GM21737 (cell line): ENCODE measurements around the gene DHCR24.
"Not testable (repeated sequence)": the region's sequence is repeated elsewhere in the genome, so short reads cannot be mapped to it uniquely, and the experiment has no call there.

Experiments used
- ATAC-seq: cut with Tn5 transposase; IDR thresholded peaks from one replicate; pipeline ENCODE4 v1.9.1; 2021; ENCODE audit warnings: mild to moderate bottlenecking, moderate library complexity; ENCODE audit not compliant: unreplicated experiment

Gene DHCR24

DNA sequence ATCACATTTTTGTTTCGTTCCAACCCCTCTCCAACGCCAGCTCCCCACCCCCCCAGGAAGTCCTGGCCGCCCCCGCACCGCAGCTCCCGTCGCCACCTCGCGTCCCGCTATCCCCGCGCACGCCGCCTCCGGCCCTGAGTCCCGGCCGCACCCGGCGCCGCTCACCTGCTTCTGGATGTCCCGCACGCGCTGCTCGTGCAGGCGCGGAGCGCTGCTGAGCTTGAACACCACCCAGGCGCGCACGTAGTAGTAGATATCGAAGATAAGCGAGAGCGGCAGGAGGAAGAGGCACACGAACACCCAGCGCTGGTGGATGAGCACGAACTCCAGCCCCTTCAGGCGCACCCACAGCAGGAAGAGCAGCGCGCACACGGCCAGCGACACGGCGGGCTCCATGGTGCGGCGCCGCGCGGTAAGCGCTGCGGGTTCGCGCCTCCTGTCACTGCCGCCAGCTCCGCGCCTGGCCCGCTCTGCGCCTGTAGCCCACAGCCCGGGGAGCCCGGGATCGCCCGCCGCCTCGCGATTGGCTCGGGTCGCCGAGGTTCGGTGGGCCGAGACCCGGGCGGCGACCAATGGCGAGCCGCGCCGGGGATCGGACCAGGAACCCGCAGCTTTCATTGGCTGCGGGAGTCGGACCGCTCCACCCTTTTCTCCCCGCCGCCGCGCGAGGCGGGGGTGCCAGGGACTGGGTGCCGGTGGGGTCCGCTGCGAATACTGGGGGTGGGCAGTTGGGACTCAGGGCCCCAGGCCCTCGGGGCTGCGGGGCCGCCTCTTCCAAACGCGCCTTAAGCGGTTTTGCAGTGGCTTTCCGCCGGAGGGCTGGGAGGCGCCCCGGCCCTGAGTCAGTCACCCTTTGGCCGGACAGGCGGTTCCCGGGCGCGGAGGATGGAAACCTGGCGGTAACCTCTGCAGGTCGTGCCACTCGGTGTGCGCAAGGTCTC is at the start of gene DHCR24:
TSS of gene DHCR24 (minus strand) at position 472 of the 941 bp plus-strand sequence. CDS start at position 396, 76 bp downstream.
- peak; percentile 95 for ATAC-seq

- no peak for ATAC-seq
Observed at GRCh38 chr1:54936791-54937190, 49.8 kb upstream of the DHCR24 start.

GRCh38 chr1:54934869-54935268 is 47.9 kb upstream of the DHCR24 start:
- ATAC-seq = no peak

DNA sequence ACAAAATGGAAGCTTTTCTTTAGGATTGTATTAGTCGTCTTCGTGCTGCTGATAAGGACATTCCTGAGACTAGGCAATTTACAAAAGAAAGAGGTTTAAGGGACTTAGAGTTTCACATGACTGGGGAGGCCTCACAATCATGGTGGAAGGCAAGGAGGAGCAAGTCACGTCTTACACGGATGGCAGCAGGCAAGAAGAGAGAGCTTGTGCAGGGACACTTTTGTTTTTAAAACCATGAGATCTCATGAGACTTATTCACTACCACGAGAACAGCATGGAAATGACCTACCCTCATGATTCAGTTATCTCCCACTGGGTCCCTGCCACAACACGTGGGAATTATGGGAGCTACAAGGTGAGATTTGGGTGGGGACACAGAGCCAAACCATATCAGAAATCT is 47.1 kb upstream of the DHCR24 start:
- ATAC-seq = not testable (repeated sequence)

DNA sequence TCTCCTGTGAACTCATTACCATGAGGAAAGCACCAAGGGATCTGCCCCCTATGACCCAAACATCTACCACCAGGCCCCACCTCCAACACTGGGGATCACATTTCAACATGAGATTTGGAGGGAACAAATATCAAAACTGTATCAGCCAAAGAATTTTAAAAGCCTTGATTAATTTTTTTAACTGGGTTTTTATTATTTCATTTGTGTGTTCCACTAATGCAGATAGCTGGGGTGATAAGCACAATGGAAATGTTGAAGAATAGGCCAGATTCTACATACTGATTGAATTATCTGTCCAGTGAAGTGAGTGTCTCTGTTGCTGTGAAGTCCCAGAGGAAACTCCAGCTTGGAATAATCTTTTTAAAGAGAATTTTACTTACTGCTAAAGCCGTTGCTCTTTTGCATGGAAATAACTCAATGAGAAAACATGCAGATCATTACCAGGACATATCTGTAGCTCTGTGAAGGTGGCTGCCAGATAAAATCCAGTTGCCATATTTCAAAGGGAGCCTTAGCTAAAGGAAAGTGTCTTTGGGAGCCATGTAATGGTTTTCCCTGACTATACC is 44.4 kb upstream of the DHCR24 start:
- ATAC-seq = no peak

DNA sequence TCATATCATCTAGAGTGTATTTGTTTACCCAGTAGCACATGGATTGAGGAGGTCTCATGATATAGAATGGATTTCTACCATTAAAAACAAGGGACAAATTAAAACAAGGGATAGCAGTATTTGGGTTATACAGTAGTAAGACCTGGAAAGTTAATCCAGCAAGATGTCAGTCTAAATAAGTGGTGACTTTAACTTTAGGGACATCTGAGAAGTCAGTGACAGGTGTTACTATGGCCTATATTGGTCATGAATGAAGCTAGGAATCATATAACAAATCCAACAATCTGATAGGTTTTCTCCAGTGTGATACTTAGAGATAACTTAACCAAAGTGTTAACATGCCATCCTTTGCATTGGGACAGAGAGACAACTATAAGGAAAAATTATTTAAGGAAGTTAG is 42.7 kb upstream of the DHCR24 start:
- no peak for ATAC-seq

DNA sequence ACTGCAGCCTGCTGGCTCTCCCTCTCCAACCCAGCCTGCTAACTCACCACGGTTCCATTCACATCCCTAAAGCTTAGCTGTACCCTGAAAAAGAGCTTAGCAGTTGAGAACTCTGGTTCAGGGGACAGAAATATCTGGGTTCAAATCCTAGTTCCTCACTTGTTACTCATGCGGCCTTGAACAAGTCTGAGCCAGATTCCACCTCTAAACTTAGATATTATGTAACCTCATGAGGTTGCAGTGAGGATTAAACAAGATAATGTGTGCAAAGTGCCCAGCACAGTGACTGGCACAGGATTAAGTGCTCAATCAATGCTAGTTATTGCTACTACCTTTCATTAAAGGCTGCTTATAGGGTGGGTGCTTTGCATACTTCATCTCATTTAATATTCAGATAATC is 41.3 kb upstream of the DHCR24 start:
- ATAC-seq = no peak

DNA sequence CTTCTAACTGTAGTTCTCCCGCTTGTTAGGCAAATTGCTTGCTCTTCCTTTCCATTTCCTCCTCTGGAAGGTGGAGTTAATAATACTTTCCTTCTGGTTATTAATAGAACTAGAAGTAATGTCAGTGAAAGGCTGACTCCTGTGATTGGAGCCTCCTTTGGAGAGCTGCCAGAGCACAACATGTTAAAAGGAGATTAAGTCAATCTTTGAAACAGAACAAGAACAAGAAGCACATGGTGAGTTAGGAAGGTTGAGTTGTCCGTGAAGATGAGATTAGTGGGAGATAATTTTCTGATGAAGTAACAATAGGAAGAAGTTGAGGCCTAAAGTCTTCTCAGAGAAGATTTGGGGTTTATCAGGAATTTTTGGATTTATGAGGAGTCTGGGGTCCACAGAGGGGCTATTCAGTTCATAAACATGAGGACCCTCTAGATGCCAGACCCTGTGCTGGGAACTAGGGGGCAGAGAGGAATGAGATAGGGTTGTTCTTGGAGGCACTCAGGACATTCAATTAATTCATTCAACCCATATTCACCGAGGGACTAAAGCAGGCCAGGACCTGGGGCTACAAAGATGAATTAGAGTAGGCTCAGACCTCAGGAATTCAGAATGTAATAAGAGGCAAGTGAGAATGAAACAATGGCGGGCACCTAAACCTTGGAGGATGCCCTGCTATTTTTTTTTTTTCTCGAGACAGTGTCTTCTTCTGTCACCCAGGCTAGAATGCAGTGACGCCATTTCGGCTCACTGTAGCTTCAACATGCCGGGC is 40.7 kb upstream of the DHCR24 start:
- ATAC-seq = no peak

DNA sequence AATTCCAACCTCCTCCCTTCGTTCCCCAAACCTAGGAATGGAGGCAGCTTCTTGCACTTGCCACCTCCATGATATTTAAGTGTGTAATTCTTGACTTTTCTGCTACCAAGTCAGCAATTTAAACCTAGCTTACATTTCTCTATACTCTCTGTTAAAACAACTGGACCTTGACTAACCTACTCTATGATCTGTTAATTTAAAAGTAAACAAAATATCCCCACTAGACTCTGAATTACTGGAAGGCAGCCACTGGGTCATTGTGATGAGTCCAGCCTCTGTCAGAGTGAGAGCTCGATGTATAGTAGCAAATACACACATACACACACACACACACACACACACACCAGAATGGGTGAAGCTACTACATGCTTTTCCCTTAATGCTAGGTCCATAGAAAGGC is 40.0 kb upstream of the DHCR24 start:
- no peak for ATAC-seq

DNA sequence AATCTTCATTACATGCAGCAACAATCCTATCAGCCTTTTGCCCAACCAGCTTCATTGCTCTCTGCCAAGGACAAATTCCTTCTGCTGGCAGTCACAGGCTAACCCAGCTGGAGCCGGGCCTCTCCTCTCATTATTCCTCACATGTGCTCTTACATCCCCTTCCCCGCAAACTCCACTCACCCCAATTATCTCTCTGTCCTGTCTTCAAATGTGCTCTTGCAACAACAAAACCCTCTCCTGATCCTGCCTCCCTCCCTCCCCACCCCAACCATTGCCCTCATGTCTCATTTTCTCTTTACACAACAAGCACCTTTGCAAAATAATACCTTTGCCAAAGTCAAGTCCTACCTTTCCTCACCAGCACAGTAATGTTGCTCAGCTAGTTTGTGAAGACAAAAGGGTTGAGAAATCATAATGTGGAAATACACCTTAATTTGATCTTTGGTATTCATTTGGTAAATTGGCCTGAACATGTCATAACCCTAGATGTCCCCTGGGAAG is 36.0 kb upstream of the DHCR24 start:
- ATAC-seq = no peak

DNA sequence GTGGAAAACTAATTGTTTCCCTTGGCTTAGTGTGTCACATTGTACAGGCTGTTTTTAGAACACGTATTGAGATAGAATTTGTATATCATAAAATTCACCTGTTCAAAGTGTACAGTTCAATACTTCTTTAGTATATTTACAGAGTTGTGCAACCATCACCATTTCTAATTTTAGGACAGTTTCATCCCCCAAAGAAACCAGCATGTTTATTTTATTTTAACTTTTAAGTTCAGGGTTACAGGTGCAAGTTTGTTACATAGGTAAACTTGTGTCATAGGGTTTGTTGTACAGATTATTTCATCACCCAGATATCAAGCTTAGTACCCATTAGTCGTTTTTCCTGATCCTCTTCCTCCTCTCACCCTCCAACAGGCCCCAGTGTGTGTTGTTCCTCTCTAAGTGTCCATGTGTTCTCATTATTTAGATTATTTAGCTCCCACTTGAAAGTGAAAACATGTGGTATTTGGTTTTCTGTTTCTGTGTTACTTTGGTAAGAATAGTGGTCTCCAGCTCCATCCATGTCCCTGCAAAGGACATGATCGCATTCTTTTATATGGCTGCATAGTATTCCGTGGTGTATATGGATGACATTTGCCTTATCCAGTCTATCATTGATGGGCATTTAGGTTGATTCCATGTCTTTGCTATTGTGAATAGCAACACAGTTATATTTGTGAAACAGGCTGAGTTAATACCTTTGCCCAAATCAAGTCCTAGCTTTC is 35.2 kb upstream of the DHCR24 start:
- no peak for ATAC-seq

DNA sequence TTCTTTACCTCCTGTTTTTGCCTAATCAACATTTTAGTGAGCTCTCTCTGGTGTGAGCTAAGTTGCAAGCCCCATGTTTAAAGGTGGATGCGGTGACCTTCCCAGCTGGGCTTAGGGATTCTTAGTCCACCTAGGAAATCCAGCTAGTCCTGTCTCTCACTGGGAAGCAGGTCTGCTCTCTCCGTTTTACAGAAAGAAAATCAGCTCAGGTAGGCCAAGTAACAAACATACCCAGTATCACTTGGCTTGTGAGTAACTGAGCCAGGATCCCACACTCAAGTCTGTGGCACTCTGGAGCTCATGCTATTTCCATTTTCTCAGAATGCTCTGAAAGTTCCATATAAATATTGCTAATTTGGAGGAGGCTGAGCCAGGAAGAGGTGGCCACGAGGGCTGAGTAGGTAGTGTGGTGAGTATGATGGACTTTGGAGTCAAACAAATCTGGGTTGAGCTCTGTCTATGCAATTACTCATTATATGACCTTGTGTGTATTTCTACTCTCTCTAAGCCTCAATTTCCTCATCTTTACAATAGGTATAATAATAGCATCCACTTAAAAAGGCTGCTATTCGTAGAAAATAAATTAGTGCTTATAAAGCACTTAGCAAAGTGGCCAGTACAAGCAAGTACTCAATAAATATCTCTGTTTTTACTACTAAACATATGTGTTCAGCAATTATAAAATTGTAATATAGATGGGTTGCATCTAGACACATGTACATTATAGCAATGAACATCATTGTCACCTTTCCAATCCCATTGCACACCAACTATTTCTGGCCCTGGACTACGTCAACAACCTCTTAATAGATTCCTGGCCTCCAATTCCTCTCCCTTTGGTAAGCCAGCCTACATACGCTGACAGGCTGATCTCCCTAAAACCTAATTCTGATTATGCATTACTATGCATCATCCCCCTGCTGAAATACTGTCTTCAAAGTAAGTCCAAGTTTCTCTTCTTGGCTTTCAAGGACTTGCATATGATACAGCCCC is 32.7 kb upstream of the DHCR24 start:
- ATAC-seq = no peak

DNA sequence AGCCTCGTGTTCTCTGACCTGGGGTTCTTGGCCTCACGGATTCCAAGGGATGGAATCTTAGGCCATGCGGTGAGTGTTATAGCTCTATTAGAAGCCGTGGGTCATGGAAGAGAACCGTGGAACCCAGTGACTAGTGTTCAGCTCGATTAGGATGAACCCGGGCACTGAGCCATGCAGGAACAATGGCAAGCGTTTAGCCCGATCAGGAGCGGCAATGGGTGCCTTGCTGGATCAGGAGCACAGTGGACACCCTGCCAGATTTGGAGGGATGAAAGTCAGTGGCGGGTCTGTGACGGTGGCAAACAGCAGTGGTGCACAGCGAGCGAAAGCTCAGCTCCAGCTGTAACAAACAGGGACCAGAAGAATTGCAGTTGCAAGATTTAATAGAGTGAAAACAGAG is 24.1 kb upstream of the DHCR24 start:
- ATAC-seq = not testable (repeated sequence)

GRCh38 chr1:54906586-54906985 is 19.6 kb upstream of the DHCR24 start:
- no peak for ATAC-seq

GRCh38 chr1:54904476-54905048 is 17.6 kb upstream of the DHCR24 start:
- ATAC-seq = no peak

- ATAC-seq = no peak
Observed at GRCh38 chr1:54894271-54894670, 7.3 kb upstream of the DHCR24 start.

GRCh38 chr1:54892586-54892985 is 5.6 kb upstream of the DHCR24 start:
- ATAC-seq = no peak

GRCh38 chr1:54889132-54889725 is 2.2 kb upstream of the DHCR24 start:
- no peak for ATAC-seq
